DOHH2 (cell line): ENCODE measurements around the gene MED28.

ENCODE experiments used
- H3F3A ChIP-seq: fragments of 200-600 bp; sonication (generic), shearing (Covaris generic); 2 replicates; pipeline ENCODE4 v1.6.0; 2016; ENCODE audit warnings: antibody characterized with exemption, mild to moderate bottlenecking; ENCODE audit not compliant: control insufficient read depth, insufficient read depth
- H3K27ac ChIP-seq: fragments of 200-600 bp; sonication (generic); 2 replicates; pipeline ENCODE4 v1.5.1; 2014; ENCODE audit warnings: low read depth, mild to moderate bottlenecking, low read length, moderate library complexity
- H3K27me3 ChIP-seq: fragments of 200-600 bp; sonication (generic); 2 replicates; pipeline ENCODE4 v1.6.1; 2014; ENCODE audit warnings: mild to moderate bottlenecking, low read length, mixed read lengths; ENCODE audit not compliant: control insufficient read depth
- H3K36me3 ChIP-seq: fragments of 200-600 bp; sonication (generic); 2 replicates; pipeline ENCODE4 v1.6.1; 2014; ENCODE audit warnings: mild to moderate bottlenecking, low read length, moderate library complexity, mixed read lengths; ENCODE audit not compliant: control insufficient read depth
- H3K4me1 ChIP-seq: fragments of 200-600 bp; sonication (generic); 2 replicates; pipeline ENCODE4 v1.6.1; 2014; ENCODE audit warnings: mild to moderate bottlenecking, low read length, mixed read lengths; ENCODE audit not compliant: control insufficient read depth
- H3K4me2 ChIP-seq: fragments of 200-600 bp; sonication (generic); 2 replicates; pipeline ENCODE4 v1.6.0; 2014; ENCODE audit warnings: mild to moderate bottlenecking, low read length, moderate library complexity
- H3K4me3 ChIP-seq: fragments of 200-600 bp; sonication (generic); 2 replicates; pipeline ENCODE4 v1.5.1; 2014; ENCODE audit warnings: mild to moderate bottlenecking, low read length, mixed read lengths
- H3K79me2 ChIP-seq: fragments of 200-600 bp; sonication (generic); 2 replicates; pipeline ENCODE4 v1.6.1; 2014; ENCODE audit warnings: mild to moderate bottlenecking, low read length, mixed read lengths; ENCODE audit not compliant: control insufficient read depth
- H3K9me2 ChIP-seq: fragments of 200-600 bp; sonication (generic); replicated peaks from 2 replicates; pipeline ENCODE4 v1.6.1; 2014; ENCODE audit warnings: mild to moderate bottlenecking, low read length, mixed read lengths; ENCODE audit not compliant: control insufficient read depth
- H3K9me3 ChIP-seq: fragments of 200-600 bp; sonication (generic); 2 replicates; pipeline ENCODE4 v1.6.1; 2014; ENCODE audit warnings: antibody characterized with exemption, low read length, mixed read lengths; ENCODE audit not compliant: control insufficient read depth, insufficient read depth
- H4K20me1 ChIP-seq: fragments of 200-600 bp; sonication (generic); 2 replicates; pipeline ENCODE4 v1.6.0; 2014; ENCODE audit warnings: low read depth, mild to moderate bottlenecking, antibody characterized with exemption, low read length, moderate library complexity; ENCODE audit not compliant: control insufficient read depth, insufficient read depth
- EZH2phosphoT487 ChIP-seq: fragments of 200-600 bp; sonication (generic); IDR thresholded peaks from 2 replicates; pipeline ENCODE4 v1.6.1; 2017; ENCODE audit warnings: borderline replicate concordance, mild to moderate bottlenecking, antibody characterized with exemption, low read length, moderate library complexity, mixed read lengths
- TF ChIP-seq, protein P1 (sequence below): fragments of 200-600 bp; sonication (generic); IDR thresholded peaks from one replicate; pipeline ENCODE4 v1.5.1; 2014; ENCODE audit warnings: antibody characterized with exemption, mild to moderate bottlenecking, low read depth, low read length; ENCODE audit not compliant: poor library complexity, severe bottlenecking

MED28 gene

DNA sequence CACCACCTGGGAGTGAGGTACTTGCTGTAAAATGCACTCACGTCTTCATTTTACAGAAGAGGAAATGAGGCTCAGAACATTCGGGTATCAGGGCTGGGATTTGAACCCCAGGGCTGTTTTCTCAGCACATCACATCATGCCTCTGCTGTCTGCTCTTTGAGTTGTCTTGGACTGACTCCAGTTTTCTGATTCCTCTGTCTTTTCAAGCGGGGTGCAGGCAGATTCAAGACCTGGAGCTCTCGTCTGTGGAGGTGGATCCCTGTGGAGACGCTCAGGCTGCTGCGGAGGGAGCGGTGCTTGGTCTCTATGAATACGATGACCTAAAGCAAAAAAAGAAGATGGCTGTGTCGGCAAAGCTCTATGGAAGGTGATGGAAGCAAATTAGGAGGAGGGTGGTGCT is 31.2 kb upstream of the MED28 start:
- Histone ChIP-seq H3K9me2 (no peaks in the 10 kb centered on the region), H3K27ac (no peak overlapping the region), H3K36me3 (peaks cover 98% of the 10 kb centered on the region), H3K4me3 (no peak overlapping the region), H3K4me2 (no peak overlapping the region), H3K9me3 (no peaks in the 10 kb centered on the region), H3K79me2 (peaks cover 49% of the 10 kb centered on the region), H3K27me3 (no peaks in the 10 kb centered on the region), H3F3A (no peaks in the 10 kb centered on the region), H3K4me1 (peaks cover 25% of the 10 kb centered on the region), H4K20me1 (peaks cover 2% of the 10 kb centered on the region; the same call in 1 of the 2 replicates)
- TF ChIP-seq, protein P1, sequence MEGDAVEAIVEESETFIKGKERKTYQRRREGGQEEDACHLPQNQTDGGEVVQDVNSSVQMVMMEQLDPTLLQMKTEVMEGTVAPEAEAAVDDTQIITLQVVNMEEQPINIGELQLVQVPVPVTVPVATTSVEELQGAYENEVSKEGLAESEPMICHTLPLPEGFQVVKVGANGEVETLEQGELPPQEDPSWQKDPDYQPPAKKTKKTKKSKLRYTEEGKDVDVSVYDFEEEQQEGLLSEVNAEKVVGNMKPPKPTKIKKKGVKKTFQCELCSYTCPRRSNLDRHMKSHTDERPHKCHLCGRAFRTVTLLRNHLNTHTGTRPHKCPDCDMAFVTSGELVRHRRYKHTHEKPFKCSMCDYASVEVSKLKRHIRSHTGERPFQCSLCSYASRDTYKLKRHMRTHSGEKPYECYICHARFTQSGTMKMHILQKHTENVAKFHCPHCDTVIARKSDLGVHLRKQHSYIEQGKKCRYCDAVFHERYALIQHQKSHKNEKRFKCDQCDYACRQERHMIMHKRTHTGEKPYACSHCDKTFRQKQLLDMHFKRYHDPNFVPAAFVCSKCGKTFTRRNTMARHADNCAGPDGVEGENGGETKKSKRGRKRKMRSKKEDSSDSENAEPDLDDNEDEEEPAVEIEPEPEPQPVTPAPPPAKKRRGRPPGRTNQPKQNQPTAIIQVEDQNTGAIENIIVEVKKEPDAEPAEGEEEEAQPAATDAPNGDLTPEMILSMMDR = no peak
- TF ChIP-seq EZH2phosphoT487 = no peak

DNA sequence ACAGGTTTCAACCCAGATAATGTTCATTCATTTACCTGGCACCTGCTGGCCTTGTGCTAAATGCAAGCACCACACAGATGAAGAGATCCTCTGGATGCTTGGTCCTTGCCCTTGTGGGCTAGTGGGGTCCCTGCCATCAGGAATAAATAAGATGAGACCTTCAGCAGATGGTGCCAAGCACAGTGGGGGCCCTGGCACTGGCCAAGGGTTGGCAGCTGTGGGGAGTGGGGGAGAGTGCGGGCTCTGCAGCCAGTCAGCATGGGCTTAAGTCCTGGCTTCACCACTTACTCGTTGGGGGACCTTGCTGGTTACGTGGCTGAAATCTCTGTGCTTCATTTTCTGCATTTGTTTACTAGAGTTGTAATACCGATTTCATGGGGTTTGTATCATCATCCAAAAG is 30.5 kb upstream of the MED28 start:
- H3K27me3 ChIP-seq = no peaks in the 10 kb centered on the region
- no peak overlapping the region for H3K4me3 ChIP-seq
- TF ChIP-seq, protein P1 = no peak
- no peak for TF ChIP-seq EZH2phosphoT487
- H3K4me1 ChIP-seq = peaks cover 19% of the 10 kb centered on the region
- H3K27ac ChIP-seq = no peak overlapping the region
- H3F3A ChIP-seq = no peaks in the 10 kb centered on the region
- peaks cover 42% of the 10 kb centered on the region for H3K79me2 ChIP-seq
- H3K9me3 ChIP-seq = no peaks in the 10 kb centered on the region
- H3K36me3 ChIP-seq = peaks cover 98% of the 10 kb centered on the region
- H3K4me2 ChIP-seq = no peak overlapping the region
- H3K9me2 ChIP-seq = no peaks in the 10 kb centered on the region
- no peaks in the 10 kb centered on the region; the same call in 1 of the 2 replicates for H4K20me1 ChIP-seq

DNA sequence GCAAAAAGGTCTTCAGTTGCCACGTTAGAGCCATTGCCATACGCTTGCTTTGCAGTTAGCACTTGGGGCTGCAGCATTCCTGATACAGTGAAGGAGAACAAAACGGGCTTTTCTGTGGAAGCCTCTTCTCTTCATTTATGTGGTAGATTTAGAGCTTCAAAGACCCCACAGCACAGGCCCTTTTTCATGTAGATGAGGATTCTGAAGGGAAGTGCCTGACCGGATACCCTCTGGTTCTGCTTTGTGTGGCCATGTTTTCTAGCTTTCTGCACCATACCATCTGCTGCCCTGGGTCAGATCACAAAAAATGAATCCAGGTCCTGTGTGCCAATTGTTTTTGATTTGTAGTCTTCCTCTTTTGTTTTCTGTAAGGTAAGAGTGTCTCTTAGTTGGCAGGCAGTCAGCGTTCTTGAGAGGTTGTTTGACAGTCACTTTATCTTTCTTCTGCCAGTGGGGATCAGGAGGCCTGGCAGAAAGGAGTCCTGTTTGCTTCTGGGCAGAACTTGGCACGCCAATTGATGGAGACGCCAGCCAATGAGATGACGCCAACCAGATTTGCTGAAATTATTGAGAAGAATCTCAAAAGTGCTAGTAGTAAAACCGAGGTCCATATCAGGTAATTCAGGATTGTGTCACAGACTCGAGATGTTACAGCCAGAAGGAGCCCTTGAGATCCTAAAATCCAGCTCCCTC is 29.8 kb upstream of the MED28 start:
- H3K36me3 ChIP-seq = peaks cover 98% of the 10 kb centered on the region

More for the DNA sequence above, 29.8 kb upstream of the MED28 start:
- Histone ChIP-seq H3K4me3 (no peak overlapping the region), H3K9me3 (no peaks in the 10 kb centered on the region), H3F3A (no peaks in the 10 kb centered on the region), H4K20me1 (no peaks in the 10 kb centered on the region; the same call in 1 of the 2 replicates), H3K9me2 (no peaks in the 10 kb centered on the region), H3K4me1 (peaks cover 14% of the 10 kb centered on the region), H3K4me2 (no peak overlapping the region), H3K27ac (no peak overlapping the region), H3K79me2 (peaks cover 40% of the 10 kb centered on the region), H3K27me3 (no peaks in the 10 kb centered on the region)
- TF ChIP-seq, protein P1 = no peak
- no peak for TF ChIP-seq EZH2phosphoT487
